NCI-H345 (cell line): ENCODE results near the gene PACRGL.

Experiments used
- DNase-seq: peaks from one replicate; lab custom pipeline; 2025; lab: John Stamatoyannopoulos, UW

The PACRGL gene

GRCh38 chr4:20700007-20700761, at the start of gene PACRGL:
Gene PACRGL, plus strand, starts transcription at chr4:20700458. Its CDS starts 4,024 bp downstream, at chr4:20704482.
- peak; percentile 93 for DNase-seq

GRCh38 chr4:20652226-20652885, 47.9 kb upstream of the PACRGL start:
- DNase-seq: no peak

GRCh38 chr4:20658456-20658855, 41.8 kb upstream of the PACRGL start:
- DNase-seq: no peak

GRCh38 chr4:20662851-20663250, 37.4 kb upstream of the PACRGL start:
- no peak for DNase-seq

- DNase-seq: no peak
These were observed 34.0 kb upstream of the PACRGL start for GRCh38 chr4:20666012-20666860.

GRCh38 chr4:20672262-20672661, 28.0 kb upstream of the PACRGL start:
- no peak for DNase-seq

GRCh38 chr4:20675786-20676185, 24.5 kb upstream of the PACRGL start:
- no peak for DNase-seq

- DNase-seq: no peak
These were observed 23.6 kb upstream of the PACRGL start for GRCh38 chr4:20676501-20677197.

- no peak for DNase-seq
These were observed 21.9 kb upstream of the PACRGL start for GRCh38 chr4:20678400-20678799.

GRCh38 chr4:20679951-20680350, 20.3 kb upstream of the PACRGL start:
- DNase-seq: no peak

GRCh38 chr4:20680736-20681135, 19.5 kb upstream of the PACRGL start:
- DNase-seq: no peak

- no peak for DNase-seq
These were observed 19.0 kb upstream of the PACRGL start for GRCh38 chr4:20681271-20681670.

GRCh38 chr4:20682853-20683252, 17.4 kb upstream of the PACRGL start:
- no peak for DNase-seq

- DNase-seq: no peak
These were observed 16.5 kb upstream of the PACRGL start for GRCh38 chr4:20683766-20684165.

GRCh38 chr4:20684852-20685763, 15.2 kb upstream of the PACRGL start:
- DNase-seq: peak; percentile 34

GRCh38 chr4:20687864-20688263, 12.4 kb upstream of the PACRGL start:
- DNase-seq: no peak

GRCh38 chr4:20696815-20697214, 3.4 kb upstream of the PACRGL start:
- DNase-seq: no peak

GRCh38 chr4:20698382-20698781, 1.9 kb upstream of the PACRGL start:
- no peak for DNase-seq

- no peak for DNase-seq
These were observed 1.4 kb upstream of the PACRGL start for GRCh38 chr4:20698820-20699219.

- no peak for DNase-seq
These were observed 11.1 kb downstream of the PACRGL start for GRCh38 chr4:20711335-20711734.

- DNase-seq: no peak
These were observed 22.8 kb downstream of the PACRGL start for GRCh38 chr4:20723019-20723418.
